Activated CD4-positive, CD25-positive, alpha-beta regulatory T cell (primary cell): ENCODE data around the gene UHRF2.
"Not testable (repeated sequence)": the region's sequence is repeated elsewhere in the genome, so short reads cannot be mapped to it uniquely, and the experiment has no call there.

Experiments
- DNase-seq, 4 experiments: peaks; one replicate each; lab custom pipeline; 2025; lab: John Stamatoyannopoulos, UW

The UHRF2 gene

DNA sequence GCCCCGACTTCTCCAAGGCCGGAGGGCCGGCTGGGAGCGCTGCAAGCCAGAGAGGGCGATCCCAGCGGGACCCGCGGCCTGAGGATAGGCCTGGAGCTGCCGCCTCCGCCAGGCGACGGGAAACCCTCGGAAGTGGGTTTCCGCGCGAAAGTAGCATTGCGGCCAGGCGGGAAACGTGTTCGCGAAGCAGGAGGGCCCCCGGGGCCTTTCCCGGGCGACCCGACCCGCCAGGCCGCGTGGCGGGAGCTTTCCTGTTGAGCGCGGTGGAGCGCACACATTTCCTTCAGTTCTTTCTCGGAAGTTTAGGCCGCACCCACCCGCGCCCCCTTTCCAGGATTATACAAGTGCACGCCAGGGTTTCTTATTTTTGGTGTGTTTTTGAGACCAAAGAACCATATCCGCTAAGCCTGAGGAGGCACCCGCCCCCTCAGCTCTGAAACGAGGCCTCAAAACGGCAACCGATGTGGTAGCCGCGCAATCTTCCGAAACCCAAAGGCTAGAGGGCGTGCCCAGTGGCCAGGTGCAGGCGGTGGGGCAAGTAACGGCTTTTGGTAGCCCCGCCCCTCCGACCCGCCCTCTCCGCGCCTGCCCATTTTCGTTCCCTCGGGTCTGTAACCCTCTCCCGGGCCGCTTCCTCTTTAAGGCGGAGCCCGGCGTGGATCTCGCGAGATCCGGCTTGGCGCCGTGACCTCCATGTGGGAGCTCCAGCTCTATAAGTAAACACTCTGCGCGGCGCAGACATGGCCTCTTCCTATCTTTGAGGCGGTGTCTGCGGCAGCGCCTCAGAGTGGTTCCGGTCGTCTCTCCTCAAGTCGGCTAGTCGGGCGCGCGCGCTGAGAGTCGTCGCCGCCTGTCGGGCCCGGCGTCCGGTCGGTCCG lies at the start of gene UHRF2:
Gene UHRF2 (plus strand): TSS at position 713 of the 878 bp plus-strand sequence. CDS start 292 bp downstream, outside the sequence.
- peak; percentile 97 to 99 (median 98) for DNase-seq

- DNase-seq, result no peak
Observed at GRCh38 chr9:6367128-6367890, 45.7 kb upstream of the UHRF2 start.

DNA sequence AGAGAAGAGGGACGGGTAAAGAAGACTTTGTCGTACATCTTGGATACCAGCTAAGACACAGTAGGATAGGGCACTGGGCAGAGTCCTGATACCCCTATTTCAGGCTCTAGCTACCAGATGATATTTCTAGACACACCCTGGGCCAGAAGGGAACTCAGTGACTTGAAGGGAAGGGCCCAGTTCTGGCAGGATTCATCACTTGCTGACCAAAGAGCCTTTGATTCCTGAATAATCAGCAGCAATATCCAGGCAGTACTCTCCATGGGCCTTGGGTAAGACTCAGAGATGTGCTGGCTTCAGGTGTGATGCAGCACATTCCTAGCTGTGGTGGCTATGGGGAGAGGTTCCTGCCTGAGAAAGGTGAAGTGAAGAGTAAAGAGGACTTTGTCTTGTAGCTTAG lies 44.2 kb upstream of the UHRF2 start:
- DNase-seq, result no peak

DNA sequence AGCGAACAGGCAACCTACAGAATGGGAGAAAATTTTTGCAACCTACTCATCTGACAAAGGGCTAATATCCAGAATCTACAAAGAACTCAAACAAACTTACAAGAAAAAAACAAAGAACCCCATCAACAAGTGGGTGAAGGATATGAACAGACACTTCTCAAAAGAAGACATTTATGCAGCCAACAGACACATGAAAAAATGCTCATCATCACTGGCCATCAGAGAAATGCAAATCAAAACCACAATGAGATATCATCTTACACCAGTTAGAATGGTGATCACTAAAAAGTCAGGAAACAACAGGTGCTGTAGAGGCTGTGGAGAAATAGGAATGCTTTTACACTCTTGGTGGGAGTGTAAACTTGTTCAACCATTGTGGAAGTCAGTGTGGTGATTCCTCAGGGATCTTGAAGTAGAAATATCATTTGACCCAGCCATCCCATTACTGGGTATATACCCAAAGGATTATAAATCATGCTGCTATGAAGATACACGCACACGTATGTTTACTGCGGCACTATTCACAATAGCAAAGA lies 31.5 kb upstream of the UHRF2 start:
- DNase-seq, result not testable (repeated sequence)

GRCh38 chr9:6382681-6383080 lies 30.3 kb upstream of the UHRF2 start:
- no peak for DNase-seq

GRCh38 chr9:6383551-6384225 lies 29.3 kb upstream of the UHRF2 start:
- no peak for DNase-seq

DNA sequence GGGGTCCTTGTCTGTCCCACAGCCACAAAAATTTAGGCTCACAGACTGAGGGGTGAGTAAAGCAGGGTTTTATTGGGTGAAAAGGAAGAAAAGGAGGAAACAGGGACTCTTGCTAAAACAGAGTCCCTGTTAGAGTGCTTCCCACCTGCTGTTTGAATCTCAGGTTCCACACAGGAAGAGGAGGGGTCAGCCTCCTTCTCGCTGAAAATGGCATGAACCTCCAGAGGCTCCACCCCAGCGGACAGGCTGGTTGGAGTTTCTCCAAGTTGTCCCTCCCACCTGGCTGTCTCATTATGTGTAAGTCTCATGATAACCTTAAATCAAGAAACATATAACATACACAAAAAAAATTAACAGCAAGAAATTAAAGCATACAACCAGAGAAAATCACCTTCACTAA lies 28.3 kb upstream of the UHRF2 start:
- no peak for DNase-seq

DNA sequence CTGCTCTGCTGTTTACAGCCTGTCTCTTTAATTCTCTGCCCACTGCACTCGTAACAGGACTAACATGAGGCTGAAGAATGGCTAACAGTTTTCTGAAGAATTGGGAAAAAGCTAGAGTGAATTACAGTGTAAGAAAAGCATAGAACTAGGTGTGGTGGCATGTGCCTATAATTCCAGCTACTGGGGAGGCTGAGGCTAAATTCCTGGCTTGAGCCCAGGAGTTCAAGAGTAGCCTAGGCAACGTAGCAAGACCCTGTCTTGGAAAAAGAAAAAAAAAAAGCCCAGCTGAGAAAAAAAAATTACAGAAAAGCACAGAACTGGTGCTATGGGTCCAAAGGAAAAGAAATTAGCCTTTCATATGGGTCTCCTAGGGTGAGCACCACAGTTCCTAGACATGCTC lies 13.9 kb upstream of the UHRF2 start:
- DNase-seq, result no peak

GRCh38 chr9:6405371-6405770 lies 7.6 kb upstream of the UHRF2 start:
- no peak for DNase-seq

DNA sequence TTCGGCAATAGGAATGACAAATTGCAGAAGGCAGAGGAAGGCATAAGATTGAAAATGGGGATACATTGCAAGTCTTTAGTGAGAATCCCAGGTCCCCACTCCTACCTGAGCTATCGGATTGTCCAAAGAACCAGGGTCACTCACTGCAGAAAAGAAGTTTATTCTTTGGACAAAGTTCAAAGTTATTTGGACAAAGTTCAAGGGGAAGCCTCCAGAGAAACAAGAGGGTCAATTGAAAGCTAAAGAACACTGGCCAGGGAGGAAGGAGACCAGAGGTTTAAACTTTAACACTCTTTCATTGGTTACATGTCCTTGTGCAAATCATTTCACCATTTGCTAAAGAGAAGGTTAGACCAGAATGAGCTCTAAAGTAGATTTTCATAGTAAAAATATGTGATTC lies 5.2 kb upstream of the UHRF2 start:
- no peak for DNase-seq

DNA sequence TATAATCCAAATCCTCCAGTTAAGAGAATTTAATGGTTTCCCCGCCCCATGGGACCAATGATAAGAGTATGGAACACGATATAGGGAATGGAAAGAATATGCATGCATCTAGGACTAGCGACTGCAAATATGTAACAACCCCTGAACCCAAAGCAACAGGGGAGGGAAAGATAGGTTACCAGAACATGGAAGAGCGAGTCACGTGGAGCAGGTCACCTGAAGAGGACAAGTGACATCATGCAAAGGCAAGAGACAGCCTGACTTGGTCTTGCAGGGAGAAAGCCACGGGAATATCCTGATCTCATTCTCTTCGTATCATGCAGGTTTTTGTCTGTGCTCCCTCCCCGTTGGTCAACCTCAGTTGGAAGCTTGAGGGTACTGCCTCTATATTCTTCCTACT lies 4.7 kb upstream of the UHRF2 start:
- DNase-seq, result no peak

DNA sequence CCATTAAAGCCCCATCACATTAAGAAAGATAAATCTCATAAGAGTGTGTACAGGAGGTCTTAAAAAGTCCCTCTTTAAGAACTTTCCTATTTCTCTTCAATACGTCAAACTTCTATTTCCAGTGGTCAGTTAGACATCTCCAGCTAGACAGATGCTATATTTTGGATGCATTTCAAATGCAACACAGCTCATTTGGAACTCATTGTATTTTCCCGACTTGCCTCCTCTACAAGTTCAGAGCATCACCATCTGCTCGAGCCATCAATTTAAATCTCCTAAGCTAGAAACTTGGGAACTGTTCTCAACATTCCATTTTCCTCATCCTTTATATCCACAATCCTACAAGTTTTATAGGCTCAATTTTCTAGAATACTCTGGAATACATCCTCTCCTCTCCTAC lies 3.2 kb upstream of the UHRF2 start:
- DNase-seq, result no peak

DNA sequence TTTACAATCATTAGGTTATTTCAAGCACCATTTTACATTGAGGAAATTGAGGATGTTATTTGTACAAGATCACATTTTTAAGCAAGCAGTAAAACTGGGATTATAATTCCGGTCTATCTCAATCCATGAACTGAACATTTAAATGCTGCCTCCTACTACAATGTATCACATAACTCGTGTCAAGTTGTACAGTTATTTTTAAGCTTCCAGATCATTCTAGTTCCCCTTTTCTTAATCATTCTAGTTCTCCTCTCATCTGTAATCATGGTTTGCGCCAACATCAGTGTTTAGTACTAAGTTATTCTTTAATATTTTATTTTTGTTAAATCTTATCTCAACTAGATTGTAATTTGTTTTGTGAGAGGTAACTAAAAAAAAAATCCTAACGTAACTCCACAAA lies 2.4 kb upstream of the UHRF2 start:
- DNase-seq, result no peak

- DNase-seq, result peak in 3 of 4 experiments; percentile 29 to 49 (median 45)
Observed at GRCh38 chr9:6413365-6414246, 607 bp downstream of the UHRF2 start.

DNA sequence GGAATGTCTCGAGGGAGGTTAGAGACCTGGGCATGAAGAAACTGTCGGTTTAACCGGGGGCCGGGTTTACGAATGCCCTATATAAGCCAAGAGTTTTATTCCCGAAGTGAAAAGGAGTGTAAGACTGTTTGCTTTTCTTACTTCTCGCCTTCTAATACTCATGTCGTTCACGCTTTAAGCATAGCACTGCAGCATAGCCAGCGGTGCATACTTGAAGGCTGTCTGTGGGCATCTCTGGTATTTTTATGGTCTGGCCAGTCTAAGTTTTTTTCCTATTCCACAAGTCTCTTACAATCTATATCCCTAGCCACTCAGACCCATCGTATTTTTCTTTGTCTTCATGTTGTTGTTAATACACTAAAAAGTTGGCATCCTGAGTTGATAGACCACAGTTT lies 1.2 kb downstream of the UHRF2 start:
- DNase-seq, result no peak

GRCh38 chr9:6415266-6415665 lies 2.3 kb downstream of the UHRF2 start:
- DNase-seq, result no peak

GRCh38 chr9:6417186-6417585 lies 4.2 kb downstream of the UHRF2 start:
- no peak for DNase-seq

DNA sequence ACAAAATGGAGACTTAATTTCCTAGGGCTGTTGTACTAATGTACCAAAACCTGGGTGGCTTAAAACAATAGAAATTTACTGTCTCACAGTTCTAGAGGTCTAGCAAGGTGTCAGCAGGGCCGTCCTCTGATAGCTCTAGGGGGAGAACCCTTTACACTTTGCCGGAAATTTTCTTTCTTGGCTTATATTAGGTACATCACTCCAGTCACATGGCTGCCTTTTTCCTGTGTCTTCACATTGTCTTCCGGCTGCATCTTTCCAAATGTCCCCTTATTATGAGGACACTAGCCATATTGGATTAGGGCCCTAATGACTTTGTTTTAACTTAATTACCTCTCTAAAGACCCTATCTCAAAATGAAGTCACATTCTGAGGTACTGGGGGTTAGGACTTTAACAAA lies 5.8 kb downstream of the UHRF2 start:
- DNase-seq, result no peak

DNA sequence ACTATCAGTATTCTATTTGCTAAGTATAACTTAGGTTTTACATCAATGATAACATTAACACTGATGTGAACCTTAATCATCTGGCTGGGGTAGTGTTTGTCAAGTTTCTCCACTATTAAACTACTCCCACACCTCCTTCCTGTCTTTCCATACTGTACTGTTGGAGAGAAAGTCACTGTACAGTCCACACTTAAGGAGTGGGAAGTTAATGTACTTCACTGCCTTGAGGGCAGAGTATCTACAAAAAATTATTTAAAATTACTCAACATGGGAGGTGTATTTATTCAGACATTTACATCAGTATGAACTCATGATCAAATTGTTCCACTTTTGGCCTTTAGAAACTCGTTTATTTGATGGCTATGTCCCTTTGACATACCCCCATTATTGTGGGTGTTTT lies 11.9 kb downstream of the UHRF2 start:
- no peak for DNase-seq

DNA sequence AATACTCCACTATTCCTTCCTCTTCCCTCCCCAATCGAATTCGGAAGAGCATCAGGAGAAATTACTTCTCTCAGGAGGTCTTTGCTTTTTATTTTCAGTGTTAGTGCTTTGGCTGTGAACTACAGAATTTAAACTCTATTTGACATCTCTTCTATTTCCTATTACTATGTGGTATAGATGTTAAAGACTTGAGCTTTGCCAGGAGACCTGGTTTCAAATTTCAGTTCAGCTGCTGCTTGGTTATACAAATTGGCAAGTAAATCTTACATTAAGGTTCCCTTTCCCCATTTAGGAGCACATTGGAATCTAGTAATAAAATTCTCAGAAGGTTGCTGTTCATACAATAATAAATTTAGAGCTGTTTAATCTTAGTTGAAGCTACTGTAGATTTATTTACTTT lies 13.1 kb downstream of the UHRF2 start:
- no peak for DNase-seq
